ENCODE results near the gene TP53I11. TPM values are rescaled to one million over a fixed set of nuclear protein-coding genes. Genes with fewer than 3 reads are reported as not detected.

The TP53I11 gene
- total RNA-seq, 2 donors from 2014 or later, result 1.8 to 3.9 TPM

GRCh38 chr11:44905131-44905866, 45.4 kb downstream of the TP53I11 start:
- Mint-ChIP-seq H3K27me3 (no peaks in the 10 kb centered on the region), H3K36me3 (ENCODE audit: low read depth) (peaks cover 4% of the 10 kb centered on the region), H3K27ac (no peak overlapping the region), H3K4me1 (peaks cover 26% of the 10 kb centered on the region), H3K4me3 (no peak overlapping the region)
- ATAC-seq, result no peak
- no peak for DNase-seq
- H3K9me3 ChIP-seq (ENCODE audit: control insufficient read depth, low read length, poor library complexity, severe bottlenecking), result no peaks in the 10 kb centered on the region

GRCh38 chr11:44904261-44905020, 46.2 kb downstream of the TP53I11 start:
- no peak for DNase-seq
- Mint-ChIP-seq H3K36me3 (ENCODE audit: low read depth) (peaks cover 2% of the 10 kb centered on the region), H3K4me3 (no peak overlapping the region), H3K27ac (peak overlapping the region; percentile 14), H3K27me3 (no peaks in the 10 kb centered on the region), H3K4me1 (peaks cover 29% of the 10 kb centered on the region)
- no peaks in the 10 kb centered on the region for H3K9me3 ChIP-seq (ENCODE audit: control insufficient read depth, low read length, poor library complexity, severe bottlenecking)
- ATAC-seq, result no peak

GRCh38 chr11:44903518-44903917, 47.2 kb downstream of the TP53I11 start:
- no peak for ATAC-seq
- peaks cover 28% of the 10 kb centered on the region for H3K4me1 Mint-ChIP-seq
- H3K27ac Mint-ChIP-seq, result peak overlapping the region; percentile 14
- no peaks in the 10 kb centered on the region for H3K27me3 Mint-ChIP-seq
- DNase-seq, result no peak
- no peak overlapping the region for H3K4me3 Mint-ChIP-seq
- peaks cover 2% of the 10 kb centered on the region for H3K36me3 Mint-ChIP-seq (ENCODE audit: low read depth)
- no peaks in the 10 kb centered on the region for H3K9me3 ChIP-seq (ENCODE audit: control insufficient read depth, low read length, poor library complexity, severe bottlenecking)

- Mint-ChIP-seq H3K4me3 (no peak overlapping the region), H3K27me3 (no peaks in the 10 kb centered on the region), H3K4me1 (peaks cover 27% of the 10 kb centered on the region), H3K36me3 (ENCODE audit: low read depth) (peaks cover 2% of the 10 kb centered on the region), H3K27ac (peak overlapping the region; percentile 14)
- ATAC-seq (no peak), DNase-seq (no peak)
- H3K9me3 ChIP-seq (ENCODE audit: control insufficient read depth, low read length, poor library complexity, severe bottlenecking), result no peaks in the 10 kb centered on the region
Measured at GRCh38 chr11:44903035-44903434, 47.6 kb downstream of the TP53I11 start.

GRCh38 chr11:44901786-44902185, 48.9 kb downstream of the TP53I11 start:
- Mint-ChIP-seq H3K4me3 (no peak overlapping the region), H3K27me3 (no peaks in the 10 kb centered on the region), H3K4me1 (peaks cover 24% of the 10 kb centered on the region), H3K36me3 (ENCODE audit: low read depth) (peaks cover 3% of the 10 kb centered on the region), H3K27ac (peak overlapping the region; percentile 80)
- DNase-seq, result no peak
- H3K9me3 ChIP-seq (ENCODE audit: control insufficient read depth, low read length, poor library complexity, severe bottlenecking), result no peaks in the 10 kb centered on the region
- ATAC-seq, result no peak

- H3K4me3 Mint-ChIP-seq, result no peak overlapping the region
- H3K9me3 ChIP-seq (ENCODE audit: control insufficient read depth, low read length, poor library complexity, severe bottlenecking), result no peaks in the 10 kb centered on the region
- peaks cover 3% of the 10 kb centered on the region for H3K36me3 Mint-ChIP-seq (ENCODE audit: low read depth)
- peaks cover 24% of the 10 kb centered on the region for H3K4me1 Mint-ChIP-seq
- H3K27ac Mint-ChIP-seq, result no peak overlapping the region
- no peak for ATAC-seq
- no peaks in the 10 kb centered on the region for H3K27me3 Mint-ChIP-seq
- no peak for DNase-seq
Measured at GRCh38 chr11:44901120-44901633, 49.5 kb downstream of the TP53I11 start.

- Mint-ChIP-seq H3K4me3 (no peak overlapping the region), H3K27ac (peak overlapping the region; percentile 80), H3K36me3 (ENCODE audit: low read depth) (peaks cover 3% of the 10 kb centered on the region), H3K4me1 (peaks cover 19% of the 10 kb centered on the region), H3K27me3 (no peaks in the 10 kb centered on the region)
- H3K9me3 ChIP-seq (ENCODE audit: control insufficient read depth, low read length, poor library complexity, severe bottlenecking), result no peaks in the 10 kb centered on the region
- peak; percentile 65 for ATAC-seq
- peak in 1 of 3 donors; percentile 25 for DNase-seq
Measured at GRCh38 chr11:44899959-44900358, 50.7 kb downstream of the TP53I11 start.

GRCh38 chr11:44893846-44894617, 56.7 kb downstream of the TP53I11 start:
- ATAC-seq, result peak; percentile 83
- H3K9me3 ChIP-seq (ENCODE audit: control insufficient read depth, low read length, poor library complexity, severe bottlenecking), result no peaks in the 10 kb centered on the region
- Mint-ChIP-seq H3K36me3 (ENCODE audit: low read depth) (peaks cover 3% of the 10 kb centered on the region), H3K27me3 (no peaks in the 10 kb centered on the region), H3K4me1 (peaks cover 14% of the 10 kb centered on the region), H3K4me3 (no peak overlapping the region), H3K27ac (no peak overlapping the region)
- peak; percentile 41 to 58 (median 52) for DNase-seq

- ATAC-seq, result no peak
- Mint-ChIP-seq H3K27me3 (no peaks in the 10 kb centered on the region), H3K4me1 (peaks cover 14% of the 10 kb centered on the region), H3K27ac (no peak overlapping the region), H3K36me3 (ENCODE audit: low read depth) (peaks cover 3% of the 10 kb centered on the region), H3K4me3 (no peak overlapping the region)
- DNase-seq, result no peak
- no peaks in the 10 kb centered on the region for H3K9me3 ChIP-seq (ENCODE audit: control insufficient read depth, low read length, poor library complexity, severe bottlenecking)
Measured at GRCh38 chr11:44893308-44893822, 57.3 kb downstream of the TP53I11 start.

GRCh38 chr11:44892843-44893242, 57.8 kb downstream of the TP53I11 start:
- DNase-seq (no peak), ATAC-seq (no peak)
- no peaks in the 10 kb centered on the region for H3K9me3 ChIP-seq (ENCODE audit: control insufficient read depth, low read length, poor library complexity, severe bottlenecking)
- Mint-ChIP-seq H3K27me3 (no peaks in the 10 kb centered on the region), H3K4me1 (peaks cover 14% of the 10 kb centered on the region), H3K4me3 (no peak overlapping the region), H3K27ac (no peak overlapping the region), H3K36me3 (ENCODE audit: low read depth) (peaks cover 2% of the 10 kb centered on the region)

- Mint-ChIP-seq H3K4me1 (peaks cover 24% of the 10 kb centered on the region), H3K27me3 (no peaks in the 10 kb centered on the region), H3K36me3 (ENCODE audit: low read depth) (no peaks in the 10 kb centered on the region), H3K27ac (peak overlapping the region; percentile 37), H3K4me3 (no peak overlapping the region)
- H3K9me3 ChIP-seq (ENCODE audit: control insufficient read depth, low read length, poor library complexity, severe bottlenecking), result no peaks in the 10 kb centered on the region
- no peak for ATAC-seq
- DNase-seq, result no peak
Measured at GRCh38 chr11:44889266-44889665, 61.4 kb downstream of the TP53I11 start.

- no peaks in the 10 kb centered on the region for H3K36me3 Mint-ChIP-seq (ENCODE audit: low read depth)
Measured at GRCh38 chr11:44887636-44888035, 63.0 kb downstream of the TP53I11 start.

GRCh38 chr11:44886790-44887140, 63.9 kb downstream of the TP53I11 start:
- Mint-ChIP-seq H3K4me3 (no peak overlapping the region), H3K36me3 (ENCODE audit: low read depth) (no peaks in the 10 kb centered on the region), H3K4me1 (peaks cover 23% of the 10 kb centered on the region), H3K27ac (peak overlapping the region; percentile 73), H3K27me3 (no peaks in the 10 kb centered on the region)
- ATAC-seq, result no peak
- H3K9me3 ChIP-seq (ENCODE audit: control insufficient read depth, low read length, poor library complexity, severe bottlenecking), result no peaks in the 10 kb centered on the region
- DNase-seq, result no peak

More at GRCh38 chr11:44887636-44888035, 63.0 kb downstream of the TP53I11 start:
- H3K9me3 ChIP-seq (ENCODE audit: control insufficient read depth, low read length, poor library complexity, severe bottlenecking), result no peaks in the 10 kb centered on the region
- Mint-ChIP-seq H3K4me1 (peaks cover 28% of the 10 kb centered on the region), H3K27ac (peak overlapping the region; percentile 16), H3K4me3 (no peak overlapping the region), H3K27me3 (no peaks in the 10 kb centered on the region)
- DNase-seq, result no peak
- no peak for ATAC-seq
